T-cell (primary cell): ENCODE data around the gene CPT1A. TPM values are rescaled to one million over a fixed set of nuclear protein-coding genes. Genes with fewer than 3 reads are reported as not detected.

Experiments used
- total RNA-seq, 35 experiments: library from RNA in 6 of 35; stranded (reverse) in 6 of 35; fragments of 120-200 nt in 1 of 35; gene quantifications; one replicate each; pipeline versions ENCODE4 v1.2.1 to v1.2.4 and lab custom pipeline; 2013 to 2026

CPT1A gene
- total RNA-seq, 5 donors from 2014 or later (not counting 1 experiment from before 2014, with no cell fraction given) = 21.2 to 44.1 (median 35.9) TPM

Other genes with a start within 250 kb of the CPT1A start
- gene GAL, start 157.4 kb downstream of the CPT1A start, total RNA-seq = under 1 TPM in 1 of 5 donors, not detected in 4; 0.35 TPM
- 1 to 10 TPM; 6.1 to 9.1 (median 7.7) TPM for gene TESMIN, start 90.4 kb downstream of the CPT1A start, total RNA-seq
- 10 to 100 TPM; 34.0 to 36.9 (median 35.3) TPM for gene MRPL21, start 61.9 kb upstream of the CPT1A start, total RNA-seq
- 10 to 100 TPM; 33.5 to 59.8 (median 37.0) TPM for gene IGHMBP2, start 62.0 kb upstream of the CPT1A start, total RNA-seq
- not detected for gene MRGPRD, start 139.1 kb upstream of the CPT1A start, total RNA-seq
- gene MRGPRF, start 171.3 kb upstream of the CPT1A start, total RNA-seq = not detected
- 10 to 100 TPM; 14.9 to 34.3 (median 19.4) TPM for gene TPCN2, start 207.0 kb upstream of the CPT1A start, total RNA-seq